SK-N-SH treated with all-trans-retinoic acid at 6 μM for 48 hours (cell line): Measurements from ENCODE around the gene MGLL.

Experiments
- ATAC-seq: fragments of 200-7000 bp; cut with Tn5 transposase; 3 replicates; pipeline ENCODE4 v1.9.1; 2020; ENCODE audit warnings: mild to moderate bottlenecking, moderate library complexity
- ARNTL ChIP-seq: fragments of 450-650 bp; formaldehyde crosslinking; IDR thresholded peaks from 2 replicates; pipeline ENCODE4 v1.5.0; 2020; ENCODE audit warnings: low read depth, mild to moderate bottlenecking, moderate library complexity, borderline replicate concordance
- BACH2 ChIP-seq: fragments of 250-450 bp; sonication (Bioruptor Pico); IDR thresholded peaks from 2 replicates; pipeline ENCODE4 v1.9.0; 2021; ENCODE audit warnings: mild to moderate bottlenecking, borderline replicate concordance
- CSDC2 ChIP-seq: fragments of 250-450 bp; sonication (Bioruptor Pico); IDR thresholded peaks from 2 replicates; pipeline ENCODE4 v1.5.0; 2020; ENCODE audit warnings: mild to moderate bottlenecking, moderate library complexity
- ESRRG ChIP-seq: fragments of 250-450 bp; sonication (Bioruptor Pico); IDR thresholded peaks from 2 replicates; pipeline ENCODE4 v1.6.1; 2021; ENCODE audit warnings: mild to moderate bottlenecking
- GLIS3 ChIP-seq: fragments of 250-450 bp; sonication (Bioruptor Pico); IDR thresholded peaks from 2 replicates; pipeline ENCODE4 v1.5.0; 2020; ENCODE audit warnings: mild to moderate bottlenecking, moderate library complexity
- ISL1 ChIP-seq: fragments of 250-450 bp; sonication (Bioruptor Pico); IDR thresholded peaks from 2 replicates; pipeline ENCODE4 v2.1.2; 2022; ENCODE audit warnings: mild to moderate bottlenecking, moderate library complexity
- OSR1 ChIP-seq: fragments of 250-450 bp; sonication (Bioruptor Pico); IDR thresholded peaks from 2 replicates; pipeline ENCODE4 v1.8.0; 2022; ENCODE audit warnings: moderate library complexity, mild to moderate bottlenecking, inconsistent platforms
- RARB ChIP-seq: fragments of 250-450 bp; sonication (Bioruptor Pico); IDR thresholded peaks from 2 replicates; pipeline ENCODE4 v1.8.0; 2021; ENCODE audit warnings: mild to moderate bottlenecking, moderate library complexity
- SNAI2 ChIP-seq: fragments of 250-450 bp; sonication (Bioruptor Pico); IDR thresholded peaks from 2 replicates; pipeline ENCODE4 v1.5.0; 2020; ENCODE audit warnings: mild to moderate bottlenecking, moderate library complexity
- TCF4 ChIP-seq: fragments of 250-450 bp; sonication (Bioruptor Pico); IDR thresholded peaks from 2 replicates; pipeline ENCODE4 v1.8.0; 2021; ENCODE audit warnings: mild to moderate bottlenecking, moderate library complexity, borderline replicate concordance
- ZC3H10 ChIP-seq: fragments of 250-450 bp; sonication (Bioruptor Pico); IDR thresholded peaks from 2 replicates; pipeline ENCODE4 v1.5.1; 2021; ENCODE audit warnings: mild to moderate bottlenecking, moderate library complexity
- ZFP3 ChIP-seq: fragments of 250-450 bp; sonication (Bioruptor Pico); IDR thresholded peaks from 2 replicates; pipeline ENCODE4 v1.5.0; 2020; ENCODE audit warnings: mild to moderate bottlenecking, moderate library complexity
- ZNF565 ChIP-seq: fragments of 450-650 bp; formaldehyde crosslinking; conservative IDR thresholded peaks from 2 replicates; pipeline ENCODE4 v1.5.0; 2020; ENCODE audit warnings: low read depth, mild to moderate bottlenecking, moderate library complexity
- ZNF70 ChIP-seq: fragments of 450-650 bp; formaldehyde crosslinking; IDR thresholded peaks from 2 replicates; pipeline ENCODE4 v1.5.0; 2020; ENCODE audit warnings: mild to moderate bottlenecking, moderate library complexity
- ZNF8 ChIP-seq: fragments of 450-650 bp; formaldehyde crosslinking; IDR thresholded peaks from 2 replicates; pipeline ENCODE4 v1.5.0; 2020; ENCODE audit warnings: mild to moderate bottlenecking, moderate library complexity
- TF ChIP-seq, protein P1 (sequence below): fragments of 250-450 bp; sonication (Bioruptor Pico); IDR thresholded peaks from 2 replicates; pipeline ENCODE4 v1.5.1; 2021; ENCODE audit warnings: mild to moderate bottlenecking, moderate library complexity
- TF ChIP-seq, protein P2 (sequence below): fragments of 250-450 bp; sonication (Bioruptor Pico); IDR thresholded peaks from 2 replicates; pipeline ENCODE4 v1.5.0; 2020; ENCODE audit warnings: mild to moderate bottlenecking, moderate library complexity
- TF ChIP-seq, protein P3 (sequence below): fragments of 250-450 bp; sonication (Bioruptor Pico); IDR thresholded peaks from 2 replicates; pipeline ENCODE4 v1.8.0; 2021; ENCODE audit warnings: low read depth, mild to moderate bottlenecking, moderate library complexity, borderline replicate concordance

Gene MGLL

DNA sequence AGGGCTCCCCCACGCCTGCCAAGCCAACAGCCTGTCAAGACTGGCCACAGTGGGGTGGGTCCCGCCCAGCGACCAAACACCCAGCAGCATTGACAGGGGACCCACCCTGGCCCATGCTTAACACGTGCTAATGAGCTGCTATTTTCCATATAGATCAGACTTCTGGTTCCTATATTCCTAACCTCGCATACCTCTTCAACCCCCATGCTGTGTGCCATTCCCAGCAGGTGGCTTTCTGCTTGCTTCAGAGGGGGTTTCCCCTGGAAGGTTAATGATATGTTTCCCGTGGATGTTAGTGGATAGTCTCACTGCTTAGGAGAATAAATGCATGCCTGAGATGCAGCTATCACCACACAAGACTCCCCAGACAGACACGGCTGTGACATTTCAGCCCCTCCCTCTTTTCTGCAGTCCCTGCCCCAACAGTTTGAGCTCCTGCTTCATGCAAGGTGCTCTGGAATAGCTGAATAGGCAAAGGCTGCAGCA is 37.9 kb upstream of the MGLL start:
- ATAC-seq, result no peak
- TF ChIP-seq, protein P1, sequence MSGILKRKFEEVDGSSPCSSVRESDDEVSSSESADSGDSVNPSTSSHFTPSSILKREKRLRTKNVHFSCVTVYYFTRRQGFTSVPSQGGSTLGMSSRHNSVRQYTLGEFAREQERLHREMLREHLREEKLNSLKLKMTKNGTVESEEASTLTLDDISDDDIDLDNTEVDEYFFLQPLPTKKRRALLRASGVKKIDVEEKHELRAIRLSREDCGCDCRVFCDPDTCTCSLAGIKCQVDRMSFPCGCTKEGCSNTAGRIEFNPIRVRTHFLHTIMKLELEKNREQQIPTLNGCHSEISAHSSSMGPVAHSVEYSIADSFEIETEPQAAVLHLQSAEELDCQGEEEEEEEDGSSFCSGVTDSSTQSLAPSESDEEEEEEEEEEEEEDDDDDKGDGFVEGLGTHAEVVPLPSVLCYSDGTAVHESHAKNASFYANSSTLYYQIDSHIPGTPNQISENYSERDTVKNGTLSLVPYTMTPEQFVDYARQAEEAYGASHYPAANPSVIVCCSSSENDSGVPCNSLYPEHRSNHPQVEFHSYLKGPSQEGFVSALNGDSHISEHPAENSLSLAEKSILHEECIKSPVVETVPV (CRISPR knock-in tag), result no peak
- TF ChIP-seq ISL1 (no peak), ARNTL (no peak), CSDC2 (CRISPR knock-in tag) (no peak), ZNF565 (no peak), TCF4 (CRISPR knock-in tag) (no peak), ZC3H10 (no peak), ESRRG (CRISPR knock-in tag) (no peak)
- TF ChIP-seq, protein P2, sequence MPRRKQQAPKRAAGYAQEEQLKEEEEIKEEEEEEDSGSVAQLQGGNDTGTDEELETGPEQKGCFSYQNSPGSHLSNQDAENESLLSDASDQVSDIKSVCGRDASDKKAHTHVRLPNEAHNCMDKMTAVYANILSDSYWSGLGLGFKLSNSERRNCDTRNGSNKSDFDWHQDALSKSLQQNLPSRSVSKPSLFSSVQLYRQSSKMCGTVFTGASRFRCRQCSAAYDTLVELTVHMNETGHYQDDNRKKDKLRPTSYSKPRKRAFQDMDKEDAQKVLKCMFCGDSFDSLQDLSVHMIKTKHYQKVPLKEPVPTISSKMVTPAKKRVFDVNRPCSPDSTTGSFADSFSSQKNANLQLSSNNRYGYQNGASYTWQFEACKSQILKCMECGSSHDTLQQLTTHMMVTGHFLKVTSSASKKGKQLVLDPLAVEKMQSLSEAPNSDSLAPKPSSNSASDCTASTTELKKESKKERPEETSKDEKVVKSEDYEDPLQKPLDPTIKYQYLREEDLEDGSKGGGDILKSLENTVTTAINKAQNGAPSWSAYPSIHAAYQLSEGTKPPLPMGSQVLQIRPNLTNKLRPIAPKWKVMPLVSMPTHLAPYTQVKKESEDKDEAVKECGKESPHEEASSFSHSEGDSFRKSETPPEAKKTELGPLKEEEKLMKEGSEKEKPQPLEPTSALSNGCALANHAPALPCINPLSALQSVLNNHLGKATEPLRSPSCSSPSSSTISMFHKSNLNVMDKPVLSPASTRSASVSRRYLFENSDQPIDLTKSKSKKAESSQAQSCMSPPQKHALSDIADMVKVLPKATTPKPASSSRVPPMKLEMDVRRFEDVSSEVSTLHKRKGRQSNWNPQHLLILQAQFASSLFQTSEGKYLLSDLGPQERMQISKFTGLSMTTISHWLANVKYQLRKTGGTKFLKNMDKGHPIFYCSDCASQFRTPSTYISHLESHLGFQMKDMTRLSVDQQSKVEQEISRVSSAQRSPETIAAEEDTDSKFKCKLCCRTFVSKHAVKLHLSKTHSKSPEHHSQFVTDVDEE (CRISPR knock-in tag), result no peak

DNA sequence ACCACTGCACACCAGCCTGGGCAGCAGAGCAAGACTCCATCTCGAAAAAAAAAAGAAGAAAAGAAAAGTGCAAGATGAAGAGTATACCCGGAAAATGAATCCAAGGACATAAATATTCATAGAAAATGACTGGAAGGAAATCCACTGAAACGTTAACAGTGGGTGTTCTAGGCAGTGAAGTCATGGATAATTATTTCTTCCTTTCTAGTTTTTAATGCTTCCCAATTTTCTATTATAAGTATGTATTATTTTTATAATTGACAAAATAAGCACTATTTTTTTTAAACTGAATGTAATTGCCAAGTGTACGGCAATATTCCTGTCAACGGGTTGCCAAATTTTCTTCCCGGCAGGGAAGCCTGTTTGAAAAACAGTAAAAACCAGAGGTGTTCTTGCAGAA is 37.4 kb upstream of the MGLL start:
- ATAC-seq, result no peak

DNA sequence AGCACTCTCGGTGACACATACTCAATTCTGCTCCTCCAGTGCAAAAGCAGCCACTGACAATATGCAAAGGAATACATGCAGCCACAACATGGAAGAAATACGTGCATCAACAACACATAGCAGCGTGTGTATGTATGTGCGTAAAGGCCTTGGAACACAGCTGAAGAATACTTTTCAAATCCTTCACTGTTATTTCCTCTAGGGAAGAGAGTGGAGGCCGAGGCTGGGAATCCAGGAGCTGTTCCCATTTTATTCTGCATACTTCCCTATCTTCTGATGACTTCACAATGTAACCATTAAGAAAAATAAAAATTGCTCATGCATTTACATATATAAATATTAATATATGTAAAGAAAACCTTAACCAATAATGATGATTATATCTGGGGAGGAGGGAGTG is 36.6 kb upstream of the MGLL start:
- TF ChIP-seq, protein P2 (CRISPR knock-in tag), result no peak
- TF ChIP-seq RARB (CRISPR knock-in tag) (no peak), ZFP3 (CRISPR knock-in tag) (no peak), CSDC2 (CRISPR knock-in tag) (no peak), GLIS3 (CRISPR knock-in tag) (no peak), ZNF70 (CRISPR knock-in tag) (no peak), ZNF565 (no peak), ESRRG (CRISPR knock-in tag) (no peak)
- TF ChIP-seq, protein P1 (CRISPR knock-in tag), result no peak
- TF ChIP-seq, protein P3, sequence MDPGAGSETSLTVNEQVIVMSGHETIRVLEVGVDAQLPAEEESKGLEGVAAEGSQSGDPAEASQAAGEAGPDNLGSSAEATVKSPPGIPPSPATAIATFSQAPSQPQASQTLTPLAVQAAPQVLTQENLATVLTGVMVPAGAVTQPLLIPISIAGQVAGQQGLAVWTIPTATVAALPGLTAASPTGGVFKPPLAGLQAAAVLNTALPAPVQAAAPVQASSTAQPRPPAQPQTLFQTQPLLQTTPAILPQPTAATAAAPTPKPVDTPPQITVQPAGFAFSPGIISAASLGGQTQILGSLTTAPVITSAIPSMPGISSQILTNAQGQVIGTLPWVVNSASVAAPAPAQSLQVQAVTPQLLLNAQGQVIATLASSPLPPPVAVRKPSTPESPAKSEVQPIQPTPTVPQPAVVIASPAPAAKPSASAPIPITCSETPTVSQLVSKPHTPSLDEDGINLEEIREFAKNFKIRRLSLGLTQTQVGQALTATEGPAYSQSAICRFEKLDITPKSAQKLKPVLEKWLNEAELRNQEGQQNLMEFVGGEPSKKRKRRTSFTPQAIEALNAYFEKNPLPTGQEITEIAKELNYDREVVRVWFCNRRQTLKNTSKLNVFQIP (CRISPR knock-in tag), result no peak
- no peak for ATAC-seq

More for the DNA sequence above, 37.4 kb upstream of the MGLL start:
- TF ChIP-seq ZNF565 (no peak), ESRRG (CRISPR knock-in tag) (no peak), TCF4 (CRISPR knock-in tag) (no peak), OSR1 (CRISPR knock-in tag) (no peak), CSDC2 (CRISPR knock-in tag) (no peak), ZNF70 (CRISPR knock-in tag) (no peak), ARNTL (no peak), SNAI2 (CRISPR knock-in tag) (no peak), ZFP3 (CRISPR knock-in tag) (no peak), ZNF8 (CRISPR knock-in tag) (no peak), ZC3H10 (no peak), BACH2 (no peak)
- TF ChIP-seq, protein P3 (CRISPR knock-in tag), result no peak
- TF ChIP-seq, protein P1 (CRISPR knock-in tag), result no peak
